Aorta (tissue), 5 donors: ENCODE measurements around the gene PHF23. TPM values are rescaled to one million over a fixed set of nuclear protein-coding genes. Genes with fewer than 3 reads are reported as not detected.
A peak's percentile ranks its signal among the peaks of the same experiment; 100 is the strongest.

Experiments
- ATAC-seq: fragments of 200-7000 bp; cut with Tn5 transposase; one replicate; pipeline ENCODE4 v1.9.1; 2022; ENCODE audit warnings: moderate library complexity; ENCODE audit not compliant: low FRiP score
- DNase-seq, 2 donors: peaks; one replicate each; pipeline ENCODE4 v3.0.0-alpha.2; 2020
- H3K27ac ChIP-seq, 2 donors: one replicate each; pipeline ENCODE4 v1.5.1; 2013; ENCODE audit warnings: low read length in 2 of 2, mild to moderate bottlenecking in 2 of 2, moderate library complexity in 2 of 2, control low read depth in 1 of 2, inconsistent platforms in 1 of 2, low read depth in 1 of 2
- H3K27me3 ChIP-seq, 2 donors: one replicate each; pipeline ENCODE4 v1.6.1; 2013; ENCODE audit warnings: control low read depth in 1 of 2, low read length in 1 of 2, mild to moderate bottlenecking in 1 of 2, moderate library complexity in 1 of 2; ENCODE audit not compliant: insufficient read depth in 2 of 2, control insufficient read depth in 1 of 2
- H3K36me3 ChIP-seq, 2 donors: one replicate each; pipeline ENCODE4 v1.6.1; 2013; ENCODE audit warnings: control low read depth in 1 of 2, low read length in 1 of 2, mild to moderate bottlenecking in 1 of 2; ENCODE audit not compliant: insufficient read depth in 2 of 2, control insufficient read depth in 1 of 2
- H3K4me1 ChIP-seq, 2 donors: one replicate each; pipeline ENCODE4 v1.6.1; 2013; ENCODE audit warnings: low read length in 2 of 2, control low read depth in 1 of 2, mild to moderate bottlenecking in 1 of 2, moderate library complexity in 1 of 2; ENCODE audit not compliant: insufficient read depth in 2 of 2, control insufficient read depth in 1 of 2
- H3K4me3 ChIP-seq, 2 donors: one replicate each; pipeline ENCODE4 v1.5.1; 2013; ENCODE audit warnings: low read length in 2 of 2, control low read depth in 1 of 2, mild to moderate bottlenecking in 1 of 2
- H3K9me3 ChIP-seq: one replicate; pipeline ENCODE4 v1.6.1; 2013; ENCODE audit warnings: mild to moderate bottlenecking, low read length; ENCODE audit not compliant: control insufficient read depth
- WGBS, 2 donors: extraction: QIAGEN DNeasy Blood & Tissue Kit; methylation state at CpG; one replicate each; pipeline ENCODE4 v1.1.7; 2013; 5-methylcytosine and 5-hydroxymethylcytosine counted together
- intact Hi-C, 2 donors: fragments of 100-400 bp; cut with DNase I; formaldehyde crosslinking; loops; one replicate each; pipeline versions ENCODE4 v1.14.2 to v1.15.0; 2022
- polyA plus RNA-seq, 2 donors: library from polyadenylated mRNA; stranded (reverse); fragments of 200-250 nt; gene quantifications; one replicate each; pipeline ENCODE4 v1.2.3, GENCODE V29; 2013
- total RNA-seq, 2 donors: library from RNA; stranded (reverse); fragmentation: NEBNext Ultra II Directional; extraction: Animal tissue kit (Norgen Biotek cat#: 25700); gene quantifications; one replicate each; pipeline ENCODE4 v1.2.1, GENCODE V29; 2021
- donor health status: healthy with polysubstance abuse.
- donor health status: Bipolar disorder and iron deficiency.
- donor health status: DM: no; HTN: no; CAD: no.
- donor health status: DM: no; HTN: no; CAD: no.
- donor health status: DM: yes; HTN: yes; CAD: no.

PHF23 gene
- total and polyA plus RNA-seq, 4 donors, result 19.2 to 30.8 (median 26.4) TPM

- WGBS, 2 donors, result 6 to 7% methylated on average over 9 of the region's 9 CpGs
- H3K27ac ChIP-seq, result peak overlapping the region in 1 of 2 donors; percentile 49
- no peak for DNase-seq
- H3K27me3 ChIP-seq, result no peaks in the 10 kb centered on the region
- no peaks in the 10 kb centered on the region for H3K9me3 ChIP-seq
- intact Hi-C loops, result no loop called here
- H3K4me1 ChIP-seq, result no peaks in the 10 kb centered on the region
- no peak for ATAC-seq
- no peak overlapping the region for H3K4me3 ChIP-seq
- H3K36me3 ChIP-seq, result no peaks in the 10 kb centered on the region
These were observed 24.1 kb downstream of the PHF23 start for GRCh38 chr17:7215136-7215638.

GRCh38 chr17:7214300-7215135, 24.7 kb downstream of the PHF23 start:
- no peaks in the 10 kb centered on the region for H3K4me1 ChIP-seq
- peak; percentile 93 for ATAC-seq
- intact Hi-C loops, result loop anchor here in 1 of 2 donors (1.0 kb wide), 1 partner anchor 38 kb away; the partner anchor contains the start of gene ELP5
- H3K9me3 ChIP-seq, result no peaks in the 10 kb centered on the region
- H3K27ac ChIP-seq, result peak overlapping the region in 1 of 2 donors; percentile 20
- no peaks in the 10 kb centered on the region for H3K27me3 ChIP-seq
- H3K4me3 ChIP-seq, result peak overlapping the region; percentile 2 to 6
- 1% methylated on average over 45 of the region's 45 CpGs for WGBS, 2 donors
- no peaks in the 10 kb centered on the region for H3K36me3 ChIP-seq
- peak; percentile 99 to 100 for DNase-seq

GRCh38 chr17:7213895-7214299, 25.4 kb downstream of the PHF23 start:
- H3K9me3 ChIP-seq, result no peaks in the 10 kb centered on the region
- H3K4me1 ChIP-seq, result no peaks in the 10 kb centered on the region
- ATAC-seq (peak; percentile 3), DNase-seq (peak; percentile 83 to 91)
- 4 to 5% methylated on average over 14 to 15 of the region's 15 CpGs for WGBS, 2 donors
- H3K36me3 ChIP-seq, result no peaks in the 10 kb centered on the region
- no peak overlapping the region for H3K27ac ChIP-seq
- no peaks in the 10 kb centered on the region for H3K27me3 ChIP-seq
- peak overlapping the region in 1 of 2 donors; percentile 2 for H3K4me3 ChIP-seq
- intact Hi-C loops, result loop anchor here in 1 of 2 donors (1.0 kb wide), 1 partner anchor 38 kb away; the partner anchor contains the start of gene ELP5

GRCh38 chr17:7211491-7212273, 27.6 kb downstream of the PHF23 start:
- ATAC-seq, result no peak
- DNase-seq, result no peak
- Histone ChIP-seq H3K27me3 (no peaks in the 10 kb centered on the region), H3K4me1 (no peaks in the 10 kb centered on the region), H3K9me3 (no peaks in the 10 kb centered on the region), H3K4me3 (no peak overlapping the region), H3K27ac (no peak overlapping the region), H3K36me3 (no peaks in the 10 kb centered on the region)
- intact Hi-C loops, result no loop called here
- WGBS, 2 donors, result 35 to 41% methylated on average over 22 to 37 of the region's 37 CpGs

- ATAC-seq (no peak), DNase-seq (no peak)
- Histone ChIP-seq H3K27ac (no peak overlapping the region), H3K36me3 (no peaks in the 10 kb centered on the region), H3K4me1 (no peaks in the 10 kb centered on the region), H3K4me3 (no peak overlapping the region), H3K27me3 (no peaks in the 10 kb centered on the region), H3K9me3 (no peaks in the 10 kb centered on the region)
- intact Hi-C loops, result no loop called here
- 84 to 86% methylated on average over 9 of the region's 9 CpGs for WGBS, 2 donors
These were observed 30.4 kb downstream of the PHF23 start for GRCh38 chr17:7208754-7209460.

GRCh38 chr17:7208027-7208571, 31.2 kb downstream of the PHF23 start:
- no peak overlapping the region for H3K4me3 ChIP-seq
- 51 to 60% methylated on average over 20 to 21 of the region's 21 CpGs for WGBS, 2 donors
- H3K36me3 ChIP-seq, result no peaks in the 10 kb centered on the region
- H3K4me1 ChIP-seq, result no peaks in the 10 kb centered on the region
- H3K27me3 ChIP-seq, result no peaks in the 10 kb centered on the region
- no peak for ATAC-seq
- H3K9me3 ChIP-seq, result no peaks in the 10 kb centered on the region
- intact Hi-C loops, result no loop called here
- no peak for DNase-seq
- no peak overlapping the region for H3K27ac ChIP-seq

GRCh38 chr17:7207120-7208001, 31.9 kb downstream of the PHF23 start:
- 81 to 82% methylated on average over 21 to 24 of the region's 24 CpGs for WGBS, 2 donors
- no peak for DNase-seq
- intact Hi-C loops, result no loop called here

More at GRCh38 chr17:7207120-7208001, 31.9 kb downstream of the PHF23 start:
- H3K27ac ChIP-seq, result no peak overlapping the region
- H3K4me3 ChIP-seq, result no peak overlapping the region
- peaks cover 0 to 2% of the 10 kb centered on the region in 2 donors for H3K36me3 ChIP-seq
- H3K4me1 ChIP-seq, result no peaks in the 10 kb centered on the region
- no peaks in the 10 kb centered on the region for H3K27me3 ChIP-seq
- no peaks in the 10 kb centered on the region for H3K9me3 ChIP-seq
- no peak for ATAC-seq
